H9 (cell line): Measurements from ENCODE around the gene SMG7. TPM values are rescaled to one million over a fixed set of nuclear protein-coding genes. Genes with fewer than 3 reads are reported as not detected.

Experiments used
- DNase-seq: peaks from one replicate; pipeline ENCODE4 v3.0.0-alpha.2; 2017
- H2AFZ ChIP-seq: one replicate; pipeline ENCODE4 v1.6.1; 2013; ENCODE audit warnings: mild to moderate bottlenecking, low read length, control low read depth, moderate library complexity
- H2AK5ac ChIP-seq: 2 replicates; pipeline ENCODE4 v1.6.1; 2013; ENCODE audit warnings: low read length, control low read depth, mixed read lengths; ENCODE audit not compliant: insufficient read length
- H2BK120ac ChIP-seq: one replicate; pipeline ENCODE4 v1.6.1; 2013; ENCODE audit warnings: low read depth, mild to moderate bottlenecking, low read length, control low read depth, inconsistent platforms; ENCODE audit not compliant: poor library complexity, severe bottlenecking
- H2BK12ac ChIP-seq: 2 replicates; pipeline ENCODE4 v1.6.1; 2013; ENCODE audit warnings: low read length, control low read depth, mixed read lengths, low read depth; ENCODE audit not compliant: insufficient read length
- H2BK15ac ChIP-seq: 2 replicates; pipeline ENCODE4 v1.6.1; 2013; ENCODE audit warnings: low read depth, low read length, control low read depth
- H2BK20ac ChIP-seq: one replicate; pipeline ENCODE4 v1.6.1; 2013; ENCODE audit warnings: low read depth, mild to moderate bottlenecking, low read length, control low read depth, inconsistent platforms; ENCODE audit not compliant: poor library complexity, severe bottlenecking
- H2BK5ac ChIP-seq: 2 replicates; pipeline ENCODE4 v1.6.1; 2013; ENCODE audit warnings: low read length, control low read depth, mixed read lengths; ENCODE audit not compliant: insufficient read length
- H3K14ac ChIP-seq: 2 replicates; pipeline ENCODE4 v1.6.1; 2013; ENCODE audit warnings: low read length, control low read depth; ENCODE audit not compliant: insufficient read depth
- H3K18ac ChIP-seq: 2 replicates; pipeline ENCODE4 v1.6.1; 2013; ENCODE audit warnings: low read depth, mild to moderate bottlenecking, mixed read lengths, low read length, control low read depth; ENCODE audit not compliant: insufficient read length
- H3K23ac ChIP-seq: 2 replicates; pipeline ENCODE4 v1.6.1; 2013; ENCODE audit warnings: low read length, control low read depth, mixed read lengths, low read depth; ENCODE audit not compliant: insufficient read length
- H3K23me2 ChIP-seq: 2 replicates; pipeline ENCODE4 v1.6.1; 2013; ENCODE audit warnings: low read depth, mild to moderate bottlenecking, mixed read lengths, low read length, control low read depth; ENCODE audit not compliant: insufficient read length, poor library complexity, severe bottlenecking
- H3K27ac ChIP-seq: 2 replicates; pipeline ENCODE4 v1.5.1; 2013; ENCODE audit warnings: low read length, control low read depth, mixed read lengths, low read depth; ENCODE audit not compliant: insufficient read length
- H3K27me3 ChIP-seq: 2 replicates; pipeline ENCODE4 v1.6.1; 2013; ENCODE audit warnings: low read length, control low read depth, inconsistent platforms; ENCODE audit not compliant: insufficient read depth
- H3K4ac ChIP-seq: 2 replicates; pipeline ENCODE4 v1.6.1; 2013; ENCODE audit warnings: low read depth, mild to moderate bottlenecking, control low read depth, inconsistent platforms, low read length, moderate library complexity
- H3K4me1 ChIP-seq: 2 replicates; pipeline ENCODE4 v1.6.1; 2013; ENCODE audit warnings: low read length, control low read depth, inconsistent platforms; ENCODE audit not compliant: insufficient read depth
- H3K4me2 ChIP-seq: 2 replicates; pipeline ENCODE4 v1.6.1; 2013; ENCODE audit warnings: low read length, control low read depth, mixed read lengths; ENCODE audit not compliant: insufficient read length, insufficient read depth
- H3K56ac ChIP-seq: 2 replicates; pipeline ENCODE4 v1.6.1; 2013; ENCODE audit warnings: low read depth, mild to moderate bottlenecking, mixed read lengths, low read length, control low read depth; ENCODE audit not compliant: insufficient read length
- H3K79me1 ChIP-seq: 2 replicates; pipeline ENCODE4 v1.6.1; 2013; ENCODE audit warnings: low read depth, mild to moderate bottlenecking, moderate library complexity, low read length, control low read depth, inconsistent platforms; ENCODE audit not compliant: insufficient read depth, poor library complexity, severe bottlenecking
- H3K79me2 ChIP-seq: 2 replicates; pipeline ENCODE4 v1.6.1; 2013; ENCODE audit warnings: low read length, control low read depth, inconsistent platforms; ENCODE audit not compliant: insufficient read depth
- H3K9ac ChIP-seq: 2 replicates; pipeline ENCODE4 v1.6.1; 2013; ENCODE audit warnings: low read length, control low read depth, mixed read lengths; ENCODE audit not compliant: insufficient read length; ENCODE audit errors: extremely low read depth
- H3K9me3 ChIP-seq: one replicate; pipeline ENCODE4 v1.6.1; 2013; ENCODE audit warnings: low read depth, low read length, inconsistent platforms; ENCODE audit not compliant: control insufficient read depth
- H3T11ph ChIP-seq: one replicate; pipeline ENCODE4 v1.6.1; 2013; ENCODE audit warnings: mild to moderate bottlenecking, low read length, control low read depth, inconsistent platforms
- H4K20me1 ChIP-seq: one replicate; pipeline ENCODE4 v1.6.1; 2013; ENCODE audit not compliant: control insufficient read depth, insufficient read length, insufficient read depth
- H4K5ac ChIP-seq: 2 replicates; pipeline ENCODE4 v1.6.1; 2013; ENCODE audit warnings: low read depth, mild to moderate bottlenecking, mixed read lengths, low read length, control low read depth; ENCODE audit not compliant: insufficient read length
- H4K8ac ChIP-seq: replicated peaks from 2 replicates; pipeline ENCODE4 v1.6.1; 2013; ENCODE audit warnings: low read length, control low read depth, mixed read lengths, low read depth; ENCODE audit not compliant: insufficient read length
- H4K91ac ChIP-seq: 2 replicates; pipeline ENCODE4 v1.6.1; 2013; ENCODE audit warnings: low read depth, mild to moderate bottlenecking, moderate library complexity, mixed read lengths, low read length, control low read depth; ENCODE audit not compliant: insufficient read length
- H3K27ac Mint-ChIP-seq, 3 experiments: 2 replicates in 2 of 3; 3 replicates in 1 of 3; pipeline ENCODE4 v1.8.0; 2020 to 2021; ENCODE audit warnings: mixed read lengths in 3 of 3, mild to moderate bottlenecking in 1 of 3, moderate library complexity in 1 of 3
- H3K27me3 Mint-ChIP-seq: 2 replicates; pipeline ENCODE4 v1.8.0; 2021; ENCODE audit warnings: low read depth, mild to moderate bottlenecking, moderate library complexity, mixed read lengths
- H3K36me3 Mint-ChIP-seq, 3 experiments: 2 replicates in 2 of 3; 3 replicates in 1 of 3; pipeline ENCODE4 v1.8.0; 2020 to 2021; ENCODE audit warnings: low read depth in 3 of 3, mixed read lengths in 3 of 3; ENCODE audit not compliant: insufficient read depth in 1 of 3
- H3K4me1 Mint-ChIP-seq, 2 experiments: 2 replicates each; pipeline ENCODE4 v1.8.0; 2020; ENCODE audit warnings: mixed read lengths in 2 of 2
- H3K4me3 Mint-ChIP-seq, 2 experiments: 2 replicates in 1 of 2; 3 replicates in 1 of 2; pipeline ENCODE4 v1.8.0; 2020 to 2021; ENCODE audit warnings: mild to moderate bottlenecking in 2 of 2, mixed read lengths in 2 of 2, moderate library complexity in 1 of 2
- H3K9me3 Mint-ChIP-seq, 2 experiments: 2 replicates in 1 of 2; 3 replicates in 1 of 2; pipeline ENCODE4 v1.8.0; 2020; ENCODE audit warnings: mild to moderate bottlenecking in 2 of 2, mixed read lengths in 2 of 2, moderate library complexity in 1 of 2
- CTCF ChIP-seq: fragments of 200-600 bp; sonication (generic); conservative IDR thresholded peaks from 3 replicates; pipeline ENCODE4 v1.8.0; 2021; ENCODE audit warnings: antibody characterized with exemption, mild to moderate bottlenecking
- WGBS: extraction: QIAGEN DNeasy Blood & Tissue Kit; methylation state at CpG from one replicate; pipeline ENCODE4 v1.1.7; 2013; ENCODE audit warnings: missing lambda C conversion rate, low lambda C conversion rate, mixed read lengths; ENCODE audit not compliant: insufficient read length; ENCODE audit errors: extremely low coverage; 5-methylcytosine and 5-hydroxymethylcytosine counted together
- total RNA-seq: library from RNA; stranded (reverse); gene quantifications from 2 replicates; pipeline ENCODE4 v1.2.1, GENCODE V29; 2021

The SMG7 gene
- total RNA-seq, 1 experiment from 2014 or later: 77.0 TPM

DNA sequence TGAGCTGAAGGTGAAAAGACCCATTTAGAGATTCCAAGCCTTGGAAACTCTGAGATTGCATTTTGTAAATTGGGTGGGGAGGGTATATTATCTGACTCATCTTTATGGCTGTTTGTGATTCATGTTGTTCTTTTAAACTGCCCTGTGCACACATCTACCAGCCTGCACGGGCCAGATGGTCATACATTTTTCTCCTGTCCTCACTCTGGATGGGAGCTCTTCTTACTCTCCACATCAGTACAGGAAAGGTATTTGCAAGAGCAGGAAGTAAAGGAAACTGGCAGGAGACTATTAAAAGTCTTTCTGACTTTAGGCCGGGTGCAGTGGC, 39.8 kb upstream of the SMG7 start:
- no peak overlapping the region for H2BK120ac ChIP-seq
- no peak overlapping the region for H2BK5ac ChIP-seq
- H2BK12ac ChIP-seq: no peak overlapping the region
- H4K5ac ChIP-seq: no peak overlapping the region
- H3K4me3 Mint-ChIP-seq: no peak overlapping the region
- H3K27ac ChIP-seq: no peak overlapping the region
- no peak overlapping the region for H3T11ph ChIP-seq
- H3K9me3 Mint-ChIP-seq: peaks cover 10 to 14% of the 10 kb centered on the region in 2 experiments; a peak in 3 of 5 replicates
- TF ChIP-seq CTCF: no peak
- H2AK5ac ChIP-seq: no peak overlapping the region
- DNase-seq: no peak
- H4K91ac ChIP-seq: no peak overlapping the region
- H3K9me3 ChIP-seq: no peaks in the 10 kb centered on the region
- H4K20me1 ChIP-seq: no peaks in the 10 kb centered on the region
- no peak overlapping the region for H2AFZ ChIP-seq
- H3K36me3 Mint-ChIP-seq: peaks cover 0 to 18% (median 0%) of the 10 kb centered on the region in 3 experiments; a peak in 4 of 7 replicates
- H3K23ac ChIP-seq: no peak overlapping the region
- no peak overlapping the region for H3K18ac ChIP-seq
- no peak overlapping the region for H3K14ac ChIP-seq
- no peaks in the 10 kb centered on the region for H3K79me2 ChIP-seq
- H3K4me1 ChIP-seq: no peaks in the 10 kb centered on the region
- no peaks in the 10 kb centered on the region for H3K79me1 ChIP-seq
- peaks cover 14 to 20% of the 10 kb centered on the region in 2 experiments for H3K4me1 Mint-ChIP-seq
- H3K9ac ChIP-seq: no peak overlapping the region
- no peak overlapping the region for H2BK20ac ChIP-seq
- H2BK15ac ChIP-seq: no peak overlapping the region
- H3K27ac Mint-ChIP-seq: no peak overlapping the region
- H3K56ac ChIP-seq: no peak overlapping the region
- H3K23me2 ChIP-seq: no peaks in the 10 kb centered on the region
- H3K4ac ChIP-seq: no peak overlapping the region
- H3K27me3 Mint-ChIP-seq: no peaks in the 10 kb centered on the region
- WGBS: no CpG with 5 or more reads among the region's 2 CpGs
- H3K27me3 ChIP-seq: no peaks in the 10 kb centered on the region
- no peak overlapping the region for H3K4me2 ChIP-seq
- H4K8ac ChIP-seq: no peak overlapping the region
